H1 (cell line): ENCODE measurements around the gene DNMT3L. TPM values are rescaled to one million over a fixed set of nuclear protein-coding genes. Genes with fewer than 3 reads are reported as not detected.

Experiments used
- CTCF ChIA-PET: fragments of 300-600 bp; sonication (Branson Sonifier 250); formaldehyde crosslinking; loops from one replicate; lab custom pipeline; 2021; ENCODE audit not compliant: partially characterized antibody; lab: Charles Lee
- POLR2A ChIA-PET: fragments of 300-600 bp; sonication (Branson Sonifier 250); formaldehyde crosslinking; loops from one replicate; lab custom pipeline; 2021; ENCODE audit warnings: inconsistent platforms; ENCODE audit not compliant: partially characterized antibody; lab: Charles Lee
- DNase-seq, 2 experiments: peaks; one replicate each; pipeline versions ENCODE4 v3.0.0 to v3.0.0-alpha.2; 2010 to 2022; ENCODE audit warnings: low spot score in 2 of 2, low read depth in 1 of 2, mixed read lengths in 1 of 2
- FAIRE-seq: peaks from 2 replicates; lab custom pipeline; 2011; peaks lifted over from hg19 to GRCh38; lab: Jason Lieb, UNC
- H2AFZ ChIP-seq: 2 replicates; pipeline ENCODE4 v1.8.1; 2012; ENCODE audit warnings: low read length, inconsistent platforms
- H2AK5ac ChIP-seq: 2 replicates; pipeline ENCODE4 v1.6.1; 2013; ENCODE audit warnings: low read depth, low read length
- H2BK120ac ChIP-seq: replicated peaks from 2 replicates; pipeline ENCODE3; 2013; ENCODE audit warnings: low read depth, low read length, inconsistent platforms
- H2BK12ac ChIP-seq: 2 replicates; pipeline ENCODE4 v1.6.1; 2013; ENCODE audit warnings: low read depth, low read length
- H2BK15ac ChIP-seq: 2 replicates; pipeline ENCODE4 v1.6.1; 2013; ENCODE audit warnings: low read length
- H2BK20ac ChIP-seq: 2 replicates; pipeline ENCODE4 v1.6.1; 2013; ENCODE audit warnings: low read length
- H2BK5ac ChIP-seq: 2 replicates; pipeline ENCODE4 v1.6.1; 2013; ENCODE audit warnings: low read depth, low read length
- H3K14ac ChIP-seq: 2 replicates; pipeline ENCODE4 v1.6.1; 2013; ENCODE audit warnings: inconsistent platforms; ENCODE audit not compliant: insufficient read length
- H3K18ac ChIP-seq: 2 replicates; pipeline ENCODE4 v1.6.1; 2013; ENCODE audit warnings: low read length; ENCODE audit errors: extremely low read depth
- H3K23ac ChIP-seq: 2 replicates; pipeline ENCODE4 v1.6.1; 2013; ENCODE audit warnings: inconsistent platforms; ENCODE audit not compliant: insufficient read length
- H3K23me2 ChIP-seq: 2 replicates; pipeline ENCODE4 v1.6.1; 2013; ENCODE audit warnings: low read depth, low read length
- H3K27ac ChIP-seq: 2 replicates; pipeline ENCODE4 v1.6.1; 2011; ENCODE audit warnings: low read depth, low read length, inconsistent platforms
- H3K27me3 ChIP-seq, 4 experiments: replicated peaks in 1 of 4; 1 replicate in 1 of 4; 2 replicates in 3 of 4; pipeline versions ENCODE4 v1.6.1 to v1.8.1; 2011 to 2013; ENCODE audit warnings: low read length in 3 of 4, mild to moderate bottlenecking in 3 of 4, inconsistent platforms in 2 of 4, mixed read lengths in 2 of 4, moderate library complexity in 1 of 4; ENCODE audit not compliant: control insufficient read depth in 3 of 4, insufficient read depth in 3 of 4; ENCODE audit errors: extremely low read depth in 1 of 4
- H3K36me3 ChIP-seq, 4 experiments: 2 replicates each; pipeline versions ENCODE4 v1.6.1 to v1.8.1; 2011 to 2013; ENCODE audit warnings: mild to moderate bottlenecking in 4 of 4, low read length in 3 of 4, moderate library complexity in 2 of 4, control low read depth in 1 of 4, inconsistent platforms in 1 of 4; ENCODE audit not compliant: insufficient read depth in 4 of 4, control insufficient read depth in 2 of 4
- H3K4ac ChIP-seq: replicated peaks from 2 replicates; pipeline ENCODE3; 2013; ENCODE audit warnings: low read length, low read depth, mixed read lengths, inconsistent platforms; ENCODE audit not compliant: insufficient read length
- H3K4me1 ChIP-seq, 4 experiments: replicated peaks in 1 of 4; 1 replicate in 1 of 4; 2 replicates in 3 of 4; pipeline versions ENCODE4 v1.6.1 to v1.8.1; 2011 to 2013; ENCODE audit warnings: low read length in 3 of 4, inconsistent platforms in 2 of 4, mixed read lengths in 1 of 4; ENCODE audit not compliant: insufficient read depth in 4 of 4, control insufficient read depth in 3 of 4
- H3K4me2 ChIP-seq, 2 experiments: 2 replicates each; pipeline versions ENCODE4 v1.6.1 to v1.8.1; 2011 to 2013; ENCODE audit warnings: low read depth in 2 of 2, low read length in 2 of 2, control low read depth in 1 of 2, inconsistent platforms in 1 of 2, mild to moderate bottlenecking in 1 of 2; ENCODE audit not compliant: insufficient read depth in 1 of 2
- H3K4me3 ChIP-seq, 4 experiments: fragments of 200-600, 300-600 bp in 1 of 4; sonication (generic), shearing (Covaris generic), sonication (Bioruptor Twin) in 1 of 4; 2 replicates each; pipeline versions ENCODE4 v1.5.1 to v1.8.1; 2011 to 2016; ENCODE audit warnings: low read length in 4 of 4, low read depth in 3 of 4, control low read depth in 2 of 4, inconsistent platforms in 2 of 4, mild to moderate bottlenecking in 2 of 4, mixed read lengths in 1 of 4, moderate library complexity in 1 of 4; ENCODE audit not compliant: insufficient read depth in 2 of 4; ENCODE audit errors: extremely low read depth in 1 of 4
- H3K56ac ChIP-seq: replicated peaks from 2 replicates; pipeline ENCODE3; 2013; ENCODE audit warnings: low read depth, mild to moderate bottlenecking, mixed read lengths, low read length, inconsistent platforms; ENCODE audit not compliant: insufficient read length
- H3K79me1 ChIP-seq: 2 replicates; pipeline ENCODE4 v1.6.1; 2013; ENCODE audit warnings: low read depth, low read length, control low read depth
- H3K79me2 ChIP-seq, 2 experiments: 2 replicates each; pipeline versions ENCODE4 v1.6.1 to v1.8.1; 2012 to 2013; ENCODE audit warnings: low read length in 2 of 2, mild to moderate bottlenecking in 2 of 2, inconsistent platforms in 1 of 2; ENCODE audit not compliant: insufficient read depth in 2 of 2, control insufficient read depth in 1 of 2
- H3K9ac ChIP-seq, 4 experiments: replicated peaks in 1 of 4; 1 replicate in 1 of 4; 2 replicates in 3 of 4; pipeline versions ENCODE4 v1.6.1 to v1.8.1; 2011 to 2013; ENCODE audit warnings: low read depth in 3 of 4, low read length in 3 of 4, control low read depth in 2 of 4, mild to moderate bottlenecking in 2 of 4, moderate library complexity in 2 of 4, inconsistent platforms in 1 of 4; ENCODE audit errors: extremely low read depth in 1 of 4
- H3K9me3 ChIP-seq, 2 experiments: 2 replicates each; pipeline versions ENCODE4 v1.6.1 to v1.8.1; 2012 to 2013; ENCODE audit warnings: mild to moderate bottlenecking in 2 of 2, moderate library complexity in 2 of 2, control low read depth in 1 of 2, inconsistent platforms in 1 of 2, low read depth in 1 of 2, low read length in 1 of 2, mixed read lengths in 1 of 2; ENCODE audit not compliant: insufficient read depth in 2 of 2
- H4K20me1 ChIP-seq, 2 experiments: replicated peaks in 1 of 2; 2 replicates each; pipeline versions ENCODE3 to v1.8.1; 2011 to 2013; ENCODE audit warnings: inconsistent platforms in 2 of 2, low read length in 2 of 2, mild to moderate bottlenecking in 1 of 2; ENCODE audit not compliant: insufficient read depth in 2 of 2, control insufficient read depth in 1 of 2
- H4K5ac ChIP-seq: 2 replicates; pipeline ENCODE4 v1.6.1; 2013; ENCODE audit warnings: low read length, low read depth, mixed read lengths, inconsistent platforms; ENCODE audit not compliant: insufficient read length
- H4K8ac ChIP-seq: 2 replicates; pipeline ENCODE4 v1.8.0; 2013; ENCODE audit warnings: mild to moderate bottlenecking, moderate library complexity, low read length, inconsistent platforms; ENCODE audit not compliant: insufficient read depth; ENCODE audit errors: extremely low read depth
- H4K91ac ChIP-seq: replicated peaks from 2 replicates; pipeline ENCODE3; 2013; ENCODE audit warnings: low read length, mixed read lengths, inconsistent platforms; ENCODE audit not compliant: insufficient read length
- ATF3 ChIP-seq: IDR thresholded peaks from 2 replicates; pipeline ENCODE4 v1.6.1; 2011; ENCODE audit warnings: low read depth, mild to moderate bottlenecking, low read length; ENCODE audit not compliant: insufficient read depth
- BCL11A ChIP-seq, 2 experiments: IDR thresholded peaks; one replicate each; pipeline ENCODE4 v1.6.1; 2011; ENCODE audit warnings: low read depth in 2 of 2, low read length in 2 of 2, mild to moderate bottlenecking in 2 of 2
- CBX5 ChIP-seq: fragments of 300-800, 300-1000 bp; sonication (generic); IDR thresholded peaks from 2 replicates; pipeline ENCODE4 v1.7.1; 2016; ENCODE audit warnings: antibody characterized with exemption, low read length, low read depth
- EZH2 ChIP-seq: fragments of 200-600 bp; sonication (generic); IDR thresholded peaks from 2 replicates; pipeline ENCODE4 v1.7.1; 2012; ENCODE audit warnings: low read depth, mild to moderate bottlenecking, moderate library complexity, low read length, inconsistent platforms; ENCODE audit not compliant: severe bottlenecking
- HDAC2 ChIP-seq, 2 experiments: fragments of 300-600 bp in 1 of 2; sonication (generic) in 1 of 2; IDR thresholded peaks; 2 replicates each; pipeline ENCODE4 v1.6.1; 2011 to 2012; ENCODE audit warnings: low read depth in 2 of 2, low read length in 2 of 2, mild to moderate bottlenecking in 2 of 2, moderate library complexity in 2 of 2, borderline replicate concordance in 1 of 2, inconsistent platforms in 1 of 2
- POU5F1 ChIP-seq: IDR thresholded peaks from 2 replicates; pipeline ENCODE4 v1.6.1; 2011; ENCODE audit warnings: low read depth, mild to moderate bottlenecking, low read length, moderate library complexity
- RXRA ChIP-seq: IDR thresholded peaks from 2 replicates; pipeline ENCODE4 v1.6.1; 2011; ENCODE audit warnings: low read depth, mild to moderate bottlenecking, low read length, moderate library complexity; ENCODE audit not compliant: insufficient read depth
- SIRT6 ChIP-seq: IDR thresholded peaks from one replicate; pipeline ENCODE4 v1.7.1; 2012; ENCODE audit warnings: low read length, inconsistent platforms
- TCF12 ChIP-seq: IDR thresholded peaks from 2 replicates; pipeline ENCODE4 v1.6.1; 2011; ENCODE audit warnings: low read depth, mild to moderate bottlenecking, low read length
- WGBS, 2 experiments: shearing (Covaris generic) in 1 of 2; methylation state at CpG; one replicate each; pipeline versions ENCODE4 v1.1.6 to v1.1.7; 2013 to 2015; ENCODE audit warnings: low lambda C conversion rate in 2 of 2, mixed read lengths in 2 of 2, inconsistent platforms in 1 of 2, low coverage in 1 of 2, missing lambda C conversion rate in 1 of 2; ENCODE audit not compliant: insufficient replicate concordance in 2 of 2, insufficient coverage in 1 of 2, insufficient read length in 1 of 2; ENCODE audit errors: extremely low coverage in 1 of 2, missing lambda C conversion rate in 1 of 2; 5-methylcytosine and 5-hydroxymethylcytosine counted together
- polyA plus RNA-seq, 7 experiments: library from polyadenylated mRNA; depleted of rRNA in 3 of 7; stranded (reverse) in 5 of 7; unstranded in 2 of 7; fragments of >200 nt in 5 of 7; fragments of 200-250 nt in 2 of 7; gene quantifications; 1 replicate in 5 of 7; 2 replicates in 1 of 7; 4 replicates in 1 of 7; pipeline versions ENCODE4 v1.2.1 to v1.2.3, GENCODE V29; 2011 to 2013; ENCODE audit warnings: missing spikeins in 2 of 7, mixed read lengths in 2 of 7
- total RNA-seq: library from RNA; stranded (reverse); fragmentation: NEBNext Ultra II Directional; extraction: Animal tissue kit (Norgen Biotek cat#: 25700); gene quantifications from 2 replicates; pipeline ENCODE4 v1.2.1, GENCODE V29; 2021
- TF ChIP-seq, protein P1 (sequence below): IDR thresholded peaks from 2 replicates; pipeline ENCODE4 v1.6.1; 2012; ENCODE audit warnings: low read length, inconsistent platforms

DNMT3L gene
- total and polyA plus RNA-seq, 2 of the 8 experiments (the other 6 are each of a cell fraction or from before 2014, with no cell fraction given): 0.06 TPM; not detected in 1

DNA sequence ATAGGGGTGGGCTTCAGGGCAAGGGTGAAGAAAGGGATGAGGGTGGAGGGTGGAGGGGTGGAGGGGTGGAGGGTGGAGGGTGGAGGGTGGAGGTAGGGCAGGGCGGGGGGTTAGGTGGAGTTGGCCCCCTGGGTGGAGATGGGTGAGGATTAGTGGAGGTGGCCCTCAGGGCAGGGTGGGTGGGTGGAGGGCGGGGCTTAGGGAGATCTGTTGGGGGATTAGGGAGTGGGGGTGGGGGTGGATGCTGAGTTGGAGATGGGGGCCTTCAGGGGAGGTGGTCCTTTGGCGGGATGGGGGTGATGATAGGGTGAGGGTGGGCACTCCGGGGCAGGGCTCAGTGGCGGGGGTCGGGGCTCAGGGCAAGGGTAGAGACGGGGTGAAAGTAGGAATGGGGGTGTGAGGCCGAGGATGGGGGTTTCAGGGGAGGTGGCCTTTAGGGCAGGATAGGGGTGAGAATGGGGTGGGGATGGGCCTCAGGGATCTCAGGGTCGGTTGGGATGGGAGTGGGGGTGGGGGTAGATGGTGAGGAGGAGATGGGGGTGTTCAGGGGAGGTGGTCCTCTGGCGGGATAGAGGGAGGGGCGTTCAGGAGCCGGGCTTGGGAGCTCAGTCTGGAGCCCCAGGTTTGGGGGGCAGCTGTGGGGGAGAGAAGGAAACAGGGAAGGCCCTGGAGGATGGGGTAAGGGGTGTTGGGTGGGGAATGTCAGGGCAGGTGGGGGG, 800 bp upstream of the DNMT3L start:
- no peak overlapping the region for H3K14ac ChIP-seq
- H3K36me3 ChIP-seq: no peaks in the 10 kb centered on the region
- H2BK120ac ChIP-seq: no peak overlapping the region
- no peak overlapping the region for H2BK12ac ChIP-seq
- H3K4ac ChIP-seq: no peak overlapping the region
- H4K8ac ChIP-seq: no peak overlapping the region
- no peaks in the 10 kb centered on the region for H3K79me2 ChIP-seq
- no peak overlapping the region for H2BK20ac ChIP-seq
- no peak overlapping the region for H2BK15ac ChIP-seq
- H3K27me3 ChIP-seq: no peaks in the 10 kb centered on the region
- DNase-seq (no peak), FAIRE-seq (no peak)
- peaks cover 0 to 7% (median 4%) of the 10 kb centered on the region in 4 experiments; a peak in 6 of 7 replicates for H3K4me1 ChIP-seq
- CTCF ChIA-PET: interaction anchor here (0.7 kb wide), 1 partner anchor 168 kb away, joined by 3 read pairs; no protein-coding TSS in a partner anchor
- H3K56ac ChIP-seq: no peak overlapping the region
- H3K79me1 ChIP-seq: no peaks in the 10 kb centered on the region
- no peaks in the 10 kb centered on the region for H3K23me2 ChIP-seq
- no peak overlapping the region for H2AFZ ChIP-seq
- POLR2A ChIA-PET: interaction anchor here (0.5 to 0.6 kb wide), 2 partner anchors 41 to 177 kb away, joined by 3 read pairs; no protein-coding TSS in a partner anchor
- H3K9me3 ChIP-seq: no peaks in the 10 kb centered on the region
- H3K4me3 ChIP-seq: no peak overlapping the region
- no peak overlapping the region for H3K4me2 ChIP-seq
- H2BK5ac ChIP-seq: no peak overlapping the region
- H3K9ac ChIP-seq: no peak overlapping the region
- H3K18ac ChIP-seq: peak overlapping the region; percentile 32; the same call in 1 of the 2 replicates
- H3K23ac ChIP-seq: no peak overlapping the region
- H4K5ac ChIP-seq: no peak overlapping the region
- 80% methylated on average over 3 of the region's 12 CpGs; no CpG with 5 or more reads in 1 of the 2 experiments for WGBS, 2 experiments
- H4K91ac ChIP-seq: no peak overlapping the region
- H3K27ac ChIP-seq: no peak overlapping the region
- no peaks in the 10 kb centered on the region for H4K20me1 ChIP-seq
- H2AK5ac ChIP-seq: no peak overlapping the region
- TF ChIP-seq, protein P1, sequence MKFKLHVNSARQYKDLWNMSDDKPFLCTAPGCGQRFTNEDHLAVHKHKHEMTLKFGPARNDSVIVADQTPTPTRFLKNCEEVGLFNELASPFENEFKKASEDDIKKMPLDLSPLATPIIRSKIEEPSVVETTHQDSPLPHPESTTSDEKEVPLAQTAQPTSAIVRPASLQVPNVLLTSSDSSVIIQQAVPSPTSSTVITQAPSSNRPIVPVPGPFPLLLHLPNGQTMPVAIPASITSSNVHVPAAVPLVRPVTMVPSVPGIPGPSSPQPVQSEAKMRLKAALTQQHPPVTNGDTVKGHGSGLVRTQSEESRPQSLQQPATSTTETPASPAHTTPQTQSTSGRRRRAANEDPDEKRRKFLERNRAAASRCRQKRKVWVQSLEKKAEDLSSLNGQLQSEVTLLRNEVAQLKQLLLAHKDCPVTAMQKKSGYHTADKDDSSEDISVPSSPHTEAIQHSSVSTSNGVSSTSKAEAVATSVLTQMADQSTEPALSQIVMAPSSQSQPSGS: no peak
- TF ChIP-seq TCF12 (no peak), SIRT6 (no peak), POU5F1 (no peak), BCL11A (IDR thresholded peaks at IDR 0.05; ENCODE audit: low read depth in 2 of 2, low read length in 2 of 2) (no peak), RXRA (no peak), CBX5 (no peak), EZH2 (no peak), ATF3 (no peak), HDAC2 (IDR thresholded peaks at IDR 0.05; ENCODE audit: borderline replicate concordance in 1 of 2, low read depth in 2 of 2, low read length in 2 of 2) (no peak)
